Prostate gland (tissue), 2 donors: Measurements from ENCODE around the gene FCRL3. TPM values are rescaled to one million over a fixed set of nuclear protein-coding genes. Genes with fewer than 3 reads are reported as not detected.

Source experiments
- DNase-seq: peaks from one replicate; pipeline ENCODE4 v3.0.0-alpha.2; 2019; ENCODE audit warnings: low spot score
- H3K27ac ChIP-seq, 2 donors: fragments of 200-600 bp; sonication (generic); 2 replicates each; pipeline ENCODE4 v1.5.1; 2017 to 2019
- H3K27me3 ChIP-seq: fragments of 200-600 bp; sonication (generic); replicated peaks from 2 replicates; pipeline ENCODE4 v1.5.1; 2019; ENCODE audit not compliant: insufficient read depth
- H3K36me3 ChIP-seq, 2 donors: fragments of 200-600 bp; sonication (generic); 1 replicate in 1 of 2; 2 replicates in 1 of 2; pipeline versions ENCODE4 v1.5.1 to v1.8.1; 2017 to 2019
- H3K4me1 ChIP-seq: fragments of 200-600 bp; sonication (generic); replicated peaks from 2 replicates; pipeline ENCODE4 v1.5.1; 2019
- H3K4me3 ChIP-seq, 2 donors: fragments of 200-600 bp; sonication (generic); 2 replicates each; pipeline ENCODE4 v1.5.1; 2017 to 2019
- H3K9me3 ChIP-seq: fragments of 200-600 bp; sonication (generic); 2 replicates; pipeline ENCODE4 v1.5.1; 2017
- POLR2A ChIP-seq: fragments of 450-650 bp; IDR thresholded peaks from one replicate; pipeline ENCODE4 v1.6.1; 2016; ENCODE audit warnings: antibody characterized with exemption, mild to moderate bottlenecking
- POLR2AphosphoS5 ChIP-seq: sonication (generic); formaldehyde crosslinking; IDR thresholded peaks from one replicate; pipeline ENCODE4 v1.6.1; 2017; ENCODE audit warnings: antibody characterized with exemption
- WGBS: methylation state at CpG from one replicate; pipeline ENCODE4 v1.1.5; 2018; 5-methylcytosine and 5-hydroxymethylcytosine counted together
- intact Hi-C: fragments of 100-400 bp; cut with DNase I; formaldehyde crosslinking; loops from one replicate; pipeline ENCODE4 v1.14.2; 2022
- total RNA-seq, 2 donors: library from RNA; depleted of rRNA; stranded (reverse); fragments of >200 nt; gene quantifications; one replicate each; pipeline ENCODE4 v1.1.0, GENCODE V29; 2016
- TF ChIP-seq, protein P1 (sequence below), 4 experiments: fragments of 200-600 bp in 2 of 4; fragments of 450-650 bp in 2 of 4; sonication (generic) in 2 of 4; IDR thresholded peaks; 1 replicate in 3 of 4; 2 replicates in 1 of 4; pipeline ENCODE4 v1.5.1; 2016 to 2019; ENCODE audit warnings: antibody characterized with exemption in 4 of 4, mild to moderate bottlenecking in 2 of 4, moderate library complexity in 2 of 4

FCRL3 gene
- total RNA-seq, 2 donors from 2014 or later, result 0.17 TPM; not detected in 1

GRCh38 chr1:157659576-157660247 lies 40.9 kb downstream of the FCRL3 start:
- Histone ChIP-seq H3K27ac (no peak overlapping the region), H3K4me3 (no peak overlapping the region), H3K9me3 (no peaks in the 10 kb centered on the region), H3K36me3 (no peaks in the 10 kb centered on the region), H3K4me1 (no peaks in the 10 kb centered on the region), H3K27me3 (no peaks in the 10 kb centered on the region)
- intact Hi-C loops, result no loop called here
- WGBS, result 88% methylated on average over 3 of the region's 3 CpGs
- DNase-seq, result no peak
- TF ChIP-seq, protein P1, sequence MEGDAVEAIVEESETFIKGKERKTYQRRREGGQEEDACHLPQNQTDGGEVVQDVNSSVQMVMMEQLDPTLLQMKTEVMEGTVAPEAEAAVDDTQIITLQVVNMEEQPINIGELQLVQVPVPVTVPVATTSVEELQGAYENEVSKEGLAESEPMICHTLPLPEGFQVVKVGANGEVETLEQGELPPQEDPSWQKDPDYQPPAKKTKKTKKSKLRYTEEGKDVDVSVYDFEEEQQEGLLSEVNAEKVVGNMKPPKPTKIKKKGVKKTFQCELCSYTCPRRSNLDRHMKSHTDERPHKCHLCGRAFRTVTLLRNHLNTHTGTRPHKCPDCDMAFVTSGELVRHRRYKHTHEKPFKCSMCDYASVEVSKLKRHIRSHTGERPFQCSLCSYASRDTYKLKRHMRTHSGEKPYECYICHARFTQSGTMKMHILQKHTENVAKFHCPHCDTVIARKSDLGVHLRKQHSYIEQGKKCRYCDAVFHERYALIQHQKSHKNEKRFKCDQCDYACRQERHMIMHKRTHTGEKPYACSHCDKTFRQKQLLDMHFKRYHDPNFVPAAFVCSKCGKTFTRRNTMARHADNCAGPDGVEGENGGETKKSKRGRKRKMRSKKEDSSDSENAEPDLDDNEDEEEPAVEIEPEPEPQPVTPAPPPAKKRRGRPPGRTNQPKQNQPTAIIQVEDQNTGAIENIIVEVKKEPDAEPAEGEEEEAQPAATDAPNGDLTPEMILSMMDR (IDR thresholded peaks at IDR 0.05), result no peak
- TF ChIP-seq POLR2AphosphoS5, result no peak
- TF ChIP-seq POLR2A, result no peak

DNA sequence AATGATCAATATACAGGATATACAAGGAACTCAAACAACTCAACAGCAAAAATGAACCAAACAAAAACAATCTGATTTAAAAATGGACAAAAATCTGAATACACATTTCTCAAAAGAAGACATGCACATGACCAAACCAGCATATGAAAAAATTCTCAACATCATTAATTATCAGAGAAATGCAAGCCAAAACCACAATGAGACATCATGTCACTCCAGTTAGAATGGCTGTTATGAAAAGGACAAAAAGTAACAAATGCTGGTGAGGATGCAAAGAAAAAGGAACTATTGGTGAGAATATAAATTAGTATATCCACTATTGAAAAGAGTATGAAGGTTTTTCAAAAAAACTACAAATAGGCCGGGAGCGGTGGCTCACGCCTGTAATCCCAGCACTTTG lies 42.0 kb downstream of the FCRL3 start:
- 90% methylated on average over 3 of the region's 3 CpGs for WGBS

DNA sequence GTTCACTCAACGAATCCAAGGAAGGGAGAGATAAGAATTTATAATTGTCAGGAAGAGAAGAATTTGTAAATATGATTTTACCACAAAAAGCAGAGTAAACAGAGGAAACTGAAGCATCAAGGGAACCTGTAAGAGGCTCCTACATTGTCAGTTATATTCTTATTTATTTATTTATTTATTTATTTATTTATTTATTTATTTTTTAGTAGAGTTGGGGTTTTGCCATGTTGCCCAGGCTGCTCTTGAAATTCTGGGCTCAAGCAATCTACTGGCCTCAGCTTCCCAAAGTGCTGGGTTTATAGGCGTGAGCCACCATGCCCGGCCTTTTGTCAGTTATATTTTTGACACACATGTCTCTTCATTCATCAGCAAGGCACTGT lies 47.1 kb downstream of the FCRL3 start:
- Histone ChIP-seq H3K4me1 (no peaks in the 10 kb centered on the region), H3K27ac (no peak overlapping the region), H3K9me3 (no peaks in the 10 kb centered on the region), H3K4me3 (no peak overlapping the region), H3K36me3 (no peaks in the 10 kb centered on the region), H3K27me3 (no peaks in the 10 kb centered on the region)
- WGBS, result 51% methylated on average over 3 of the region's 3 CpGs
- no peak for DNase-seq
- TF ChIP-seq, protein P1 (IDR thresholded peaks at IDR 0.05), result no peak
- TF ChIP-seq POLR2AphosphoS5 (no peak), POLR2A (no peak)
- intact Hi-C loops, result no loop called here

More for the DNA sequence above, 42.0 kb downstream of the FCRL3 start:
- intact Hi-C loops, result no loop called here
- DNase-seq, result no peak
- Histone ChIP-seq H3K9me3 (no peaks in the 10 kb centered on the region), H3K4me3 (no peak overlapping the region), H3K27me3 (no peaks in the 10 kb centered on the region), H3K36me3 (no peaks in the 10 kb centered on the region), H3K27ac (no peak overlapping the region), H3K4me1 (no peaks in the 10 kb centered on the region)
- TF ChIP-seq, protein P1 (IDR thresholded peaks at IDR 0.05), result no peak
- TF ChIP-seq POLR2A, result no peak
- no peak for TF ChIP-seq POLR2AphosphoS5

DNA sequence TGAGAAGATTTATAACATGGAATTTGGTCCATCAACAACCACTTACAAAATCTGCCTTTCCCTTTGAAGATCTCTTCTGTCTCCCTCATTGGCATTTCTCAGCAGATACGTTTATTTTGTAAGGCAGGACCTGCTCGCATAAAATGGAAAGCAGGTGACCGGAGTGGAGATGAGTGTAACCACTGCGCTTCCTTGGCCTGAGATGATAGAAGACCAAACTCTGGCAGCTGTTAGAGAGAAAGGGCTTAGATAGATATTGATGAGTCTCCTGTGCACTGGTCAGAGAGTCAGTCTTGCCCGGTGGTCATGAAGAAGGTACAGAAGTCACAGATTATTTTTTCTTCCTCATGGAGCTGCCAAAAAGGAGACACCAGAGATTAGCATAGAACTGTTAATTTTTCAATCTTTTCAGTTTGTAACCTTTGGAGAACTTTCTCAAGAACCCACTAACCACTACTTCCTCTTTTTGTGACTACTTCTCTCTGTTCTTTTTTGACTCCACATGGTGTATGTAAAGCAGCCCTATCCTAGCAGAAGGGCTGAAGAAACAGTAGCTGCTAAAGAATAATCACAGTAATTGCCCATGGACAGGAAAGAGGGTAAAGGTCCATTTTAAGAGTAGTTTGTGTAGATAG lies 47.6 kb downstream of the FCRL3 start:
- H3K27ac ChIP-seq, result no peak overlapping the region
- no peaks in the 10 kb centered on the region for H3K9me3 ChIP-seq
- no peak overlapping the region for H3K4me3 ChIP-seq
- no peak for TF ChIP-seq POLR2A
- TF ChIP-seq, protein P1 (IDR thresholded peaks at IDR 0.05), result no peak
- TF ChIP-seq POLR2AphosphoS5, result no peak
- no peaks in the 10 kb centered on the region for H3K4me1 ChIP-seq
- no peaks in the 10 kb centered on the region for H3K27me3 ChIP-seq
- DNase-seq, result no peak
- no peaks in the 10 kb centered on the region for H3K36me3 ChIP-seq
- 80% methylated on average over 5 of the region's 5 CpGs for WGBS
- intact Hi-C loops, result no loop called here

DNA sequence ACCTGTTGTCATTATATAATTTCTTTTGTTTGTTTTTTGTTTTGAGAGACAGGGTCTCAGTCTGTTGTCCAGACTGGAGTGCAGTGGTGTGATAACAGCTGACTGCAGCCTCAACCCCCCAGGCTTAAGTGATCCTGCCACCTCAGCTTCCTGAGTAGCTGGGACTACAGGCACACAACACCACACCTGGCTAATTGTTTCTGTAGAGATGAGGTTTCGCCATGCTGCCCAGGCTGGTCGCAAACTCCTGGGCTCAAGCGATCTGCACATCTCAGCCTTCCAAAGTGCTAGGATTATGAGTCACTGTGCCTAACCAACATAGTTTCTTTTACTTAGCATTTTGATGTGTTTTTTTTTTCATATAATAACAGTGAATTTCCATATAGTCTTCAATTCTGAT lies 52.3 kb downstream of the FCRL3 start:
- Histone ChIP-seq H3K36me3 (no peaks in the 10 kb centered on the region), H3K4me3 (no peak overlapping the region), H3K27ac (no peak overlapping the region), H3K27me3 (no peaks in the 10 kb centered on the region), H3K9me3 (no peaks in the 10 kb centered on the region), H3K4me1 (no peaks in the 10 kb centered on the region)
- WGBS, result 94% methylated on average over 3 of the region's 3 CpGs
- TF ChIP-seq POLR2A (no peak), POLR2AphosphoS5 (no peak)
- TF ChIP-seq, protein P1 (IDR thresholded peaks at IDR 0.05), result no peak
- DNase-seq, result no peak
- intact Hi-C loops, result no loop called here
